Ovary (tissue), 3 donors: ENCODE results near the gene C10orf53.

Source experiments
- EP300 ChIP-seq: sonication (generic); formaldehyde crosslinking; IDR thresholded peaks from one replicate; pipeline ENCODE4 v1.6.1; 2017; ENCODE audit warnings: antibody characterized with exemption
- TF ChIP-seq, protein P1 (sequence below), 3 donors: fragments of 450-650 bp in 2 of 3; fragments of 200-600 bp in 1 of 3; IDR thresholded peaks; one replicate each; pipeline versions ENCODE4 v1.5.1 to v1.8.0; 2016 to 2022; ENCODE audit warnings: antibody characterized with exemption in 3 of 3, mild to moderate bottlenecking in 1 of 3
- donor health status: DM: no; HTN: no; CAD: no.

DNA sequence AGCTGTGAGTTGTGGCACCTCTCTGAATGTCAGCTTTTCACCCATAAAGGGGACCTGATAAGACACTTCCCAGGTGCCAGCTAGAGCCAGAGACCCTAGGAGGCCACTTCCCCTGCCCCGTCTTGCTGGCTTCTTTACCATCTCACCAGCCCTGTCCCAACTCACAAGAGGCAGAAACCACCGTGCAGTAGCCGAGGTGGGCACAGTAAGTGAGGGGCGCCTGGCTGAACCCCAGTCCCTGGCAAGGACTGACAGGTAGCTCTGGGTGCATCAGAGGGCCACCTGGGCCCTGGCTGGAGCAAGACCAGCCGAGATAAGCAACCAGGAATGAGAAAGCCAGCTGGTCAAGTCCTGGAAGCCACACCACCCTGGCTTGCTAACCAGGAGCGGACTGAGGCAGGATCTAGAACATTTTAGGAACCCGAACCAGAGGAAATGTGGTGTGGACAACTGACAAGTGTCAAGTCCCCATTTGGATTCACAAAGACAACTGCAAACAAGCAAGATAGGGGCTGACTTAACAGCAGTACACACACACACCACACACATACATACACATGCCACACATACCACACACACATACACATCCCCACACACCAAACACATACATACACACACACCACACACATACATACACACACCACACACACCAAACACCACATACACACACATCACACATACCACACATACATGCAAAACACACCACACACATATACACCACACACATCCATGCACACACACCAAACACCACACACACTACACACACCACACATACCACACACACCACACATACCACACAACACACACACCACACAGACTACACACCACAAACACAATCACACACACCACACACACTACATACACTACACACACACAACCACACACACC lies 61.9 kb downstream of the C10orf53 start:
- TF ChIP-seq, protein P1, sequence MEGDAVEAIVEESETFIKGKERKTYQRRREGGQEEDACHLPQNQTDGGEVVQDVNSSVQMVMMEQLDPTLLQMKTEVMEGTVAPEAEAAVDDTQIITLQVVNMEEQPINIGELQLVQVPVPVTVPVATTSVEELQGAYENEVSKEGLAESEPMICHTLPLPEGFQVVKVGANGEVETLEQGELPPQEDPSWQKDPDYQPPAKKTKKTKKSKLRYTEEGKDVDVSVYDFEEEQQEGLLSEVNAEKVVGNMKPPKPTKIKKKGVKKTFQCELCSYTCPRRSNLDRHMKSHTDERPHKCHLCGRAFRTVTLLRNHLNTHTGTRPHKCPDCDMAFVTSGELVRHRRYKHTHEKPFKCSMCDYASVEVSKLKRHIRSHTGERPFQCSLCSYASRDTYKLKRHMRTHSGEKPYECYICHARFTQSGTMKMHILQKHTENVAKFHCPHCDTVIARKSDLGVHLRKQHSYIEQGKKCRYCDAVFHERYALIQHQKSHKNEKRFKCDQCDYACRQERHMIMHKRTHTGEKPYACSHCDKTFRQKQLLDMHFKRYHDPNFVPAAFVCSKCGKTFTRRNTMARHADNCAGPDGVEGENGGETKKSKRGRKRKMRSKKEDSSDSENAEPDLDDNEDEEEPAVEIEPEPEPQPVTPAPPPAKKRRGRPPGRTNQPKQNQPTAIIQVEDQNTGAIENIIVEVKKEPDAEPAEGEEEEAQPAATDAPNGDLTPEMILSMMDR (IDR thresholded peaks at IDR 0.05): no peak
- TF ChIP-seq EP300: no peak
